C4-2B (cell line): ENCODE measurements around the gene DSG2.

Source experiments
- H3K27ac ChIP-seq: fragments of 450-650 bp; 2 replicates; pipeline ENCODE4 v1.5.1; 2017
- CTCF ChIP-seq: fragments of 450-650 bp; conservative IDR thresholded peaks from 2 replicates; pipeline ENCODE4 v1.5.1; 2017; ENCODE audit warnings: mild to moderate bottlenecking
- ZFX ChIP-seq: fragments of 450-650 bp; IDR thresholded peaks from 2 replicates; pipeline ENCODE4 v1.6.1; 2017

The DSG2 gene

GRCh38 chr18:31565782-31566512, 68.0 kb downstream of the DSG2 start:
- no peak for TF ChIP-seq ZFX
- TF ChIP-seq CTCF: no peak
- no peak overlapping the region for H3K27ac ChIP-seq

GRCh38 chr18:31566576-31567306, 68.8 kb downstream of the DSG2 start:
- H3K27ac ChIP-seq: no peak overlapping the region
- TF ChIP-seq ZFX (no peak), CTCF (no peak)

GRCh38 chr18:31572368-31572767, 74.4 kb downstream of the DSG2 start:
- TF ChIP-seq ZFX (no peak), CTCF (no peak)
- no peak overlapping the region for H3K27ac ChIP-seq

GRCh38 chr18:31573051-31573450, 75.1 kb downstream of the DSG2 start:
- TF ChIP-seq ZFX (no peak), CTCF (no peak)
- no peak overlapping the region for H3K27ac ChIP-seq

GRCh38 chr18:31574359-31574758, 76.4 kb downstream of the DSG2 start:
- no peak for TF ChIP-seq CTCF
- no peak for TF ChIP-seq ZFX
- no peak overlapping the region for H3K27ac ChIP-seq

- peak overlapping the region; percentile 34; the same call in 1 of the 2 replicates for H3K27ac ChIP-seq
- TF ChIP-seq CTCF (no peak), ZFX (no peak)
Measured at GRCh38 chr18:31575515-31576257, 77.7 kb downstream of the DSG2 start.

- H3K27ac ChIP-seq: no peak overlapping the region
- TF ChIP-seq ZFX: no peak
- TF ChIP-seq CTCF: no peak
Measured at GRCh38 chr18:31576670-31577069, 78.7 kb downstream of the DSG2 start.
